NCI-H1930 (cell line): ENCODE data around the gene FSTL4.
"Not testable (repeated sequence)": the region's sequence is repeated elsewhere in the genome, so short reads cannot be mapped to it uniquely, and the experiment has no call there.

Source experiments
- DNase-seq, 2 experiments: peaks; one replicate each; lab custom pipeline; 2025; lab: John Stamatoyannopoulos, UW

FSTL4 gene

GRCh38 chr5:133401731-133402347 is 210.5 kb downstream of the FSTL4 start:
- DNase-seq, result no peak

GRCh38 chr5:133400831-133401351 is 211.4 kb downstream of the FSTL4 start:
- DNase-seq, result no peak

- DNase-seq, result no peak
Measured at GRCh38 chr5:133400120-133400519, 212.2 kb downstream of the FSTL4 start.

- DNase-seq, result no peak
Measured at GRCh38 chr5:133399247-133399891, 213.0 kb downstream of the FSTL4 start.

GRCh38 chr5:133398646-133399101 is 213.7 kb downstream of the FSTL4 start:
- no peak for DNase-seq

GRCh38 chr5:133397990-133398645 is 214.2 kb downstream of the FSTL4 start:
- DNase-seq, result no peak

GRCh38 chr5:133397348-133397747 is 215.0 kb downstream of the FSTL4 start:
- no peak for DNase-seq

GRCh38 chr5:133396814-133397213 is 215.5 kb downstream of the FSTL4 start:
- DNase-seq, result no peak

- no peak for DNase-seq
Measured at GRCh38 chr5:133396187-133396741, 216.1 kb downstream of the FSTL4 start.

GRCh38 chr5:133395207-133395606 is 217.1 kb downstream of the FSTL4 start:
- not testable (repeated sequence) for DNase-seq

GRCh38 chr5:133394477-133394817 is 217.9 kb downstream of the FSTL4 start:
- not testable (repeated sequence) for DNase-seq

- DNase-seq, result no peak
Measured at GRCh38 chr5:133393776-133394476, 218.4 kb downstream of the FSTL4 start.

GRCh38 chr5:133392448-133392847 is 219.9 kb downstream of the FSTL4 start:
- no peak for DNase-seq

GRCh38 chr5:133391354-133392136 is 220.8 kb downstream of the FSTL4 start:
- DNase-seq, result no peak

- DNase-seq, result no peak
Measured at GRCh38 chr5:133390416-133391353, 221.7 kb downstream of the FSTL4 start.

- DNase-seq, result no peak
Measured at GRCh38 chr5:133389066-133389590, 223.2 kb downstream of the FSTL4 start.

- no peak for DNase-seq
Measured at GRCh38 chr5:133387621-133388020, 224.7 kb downstream of the FSTL4 start.

- no peak for DNase-seq
Measured at GRCh38 chr5:133387091-133387490, 225.2 kb downstream of the FSTL4 start.

- no peak for DNase-seq
Measured at GRCh38 chr5:133386662-133387061, 225.7 kb downstream of the FSTL4 start.

GRCh38 chr5:133385346-133385745 is 227.0 kb downstream of the FSTL4 start:
- no peak for DNase-seq
